Aorta (tissue), 5 donors: ENCODE data around the gene SPG11. TPM values are rescaled to one million over a fixed set of nuclear protein-coding genes. Genes with fewer than 3 reads are reported as not detected.
"Not testable (repeated sequence)": the region's sequence is repeated elsewhere in the genome, so short reads cannot be mapped to it uniquely, and the experiment has no call there.

ENCODE experiments used
- ATAC-seq: fragments of 200-7000 bp; cut with Tn5 transposase; one replicate; pipeline ENCODE4 v1.9.1; 2022; ENCODE audit warnings: moderate library complexity; ENCODE audit not compliant: low FRiP score
- DNase-seq, 2 donors: peaks; one replicate each; pipeline ENCODE4 v3.0.0-alpha.2; 2020
- H3K27ac ChIP-seq, 2 donors: one replicate each; pipeline ENCODE4 v1.5.1; 2013; ENCODE audit warnings: low read length in 2 of 2, mild to moderate bottlenecking in 2 of 2, moderate library complexity in 2 of 2, control low read depth in 1 of 2, inconsistent platforms in 1 of 2, low read depth in 1 of 2
- H3K27me3 ChIP-seq, 2 donors: one replicate each; pipeline ENCODE4 v1.6.1; 2013; ENCODE audit warnings: control low read depth in 1 of 2, low read length in 1 of 2, mild to moderate bottlenecking in 1 of 2, moderate library complexity in 1 of 2; ENCODE audit not compliant: insufficient read depth in 2 of 2, control insufficient read depth in 1 of 2
- H3K36me3 ChIP-seq, 2 donors: one replicate each; pipeline ENCODE4 v1.6.1; 2013; ENCODE audit warnings: control low read depth in 1 of 2, low read length in 1 of 2, mild to moderate bottlenecking in 1 of 2; ENCODE audit not compliant: insufficient read depth in 2 of 2, control insufficient read depth in 1 of 2
- H3K4me1 ChIP-seq, 2 donors: one replicate each; pipeline ENCODE4 v1.6.1; 2013; ENCODE audit warnings: low read length in 2 of 2, control low read depth in 1 of 2, mild to moderate bottlenecking in 1 of 2, moderate library complexity in 1 of 2; ENCODE audit not compliant: insufficient read depth in 2 of 2, control insufficient read depth in 1 of 2
- H3K4me3 ChIP-seq, 2 donors: one replicate each; pipeline ENCODE4 v1.5.1; 2013; ENCODE audit warnings: low read length in 2 of 2, control low read depth in 1 of 2, mild to moderate bottlenecking in 1 of 2
- H3K9me3 ChIP-seq: one replicate; pipeline ENCODE4 v1.6.1; 2013; ENCODE audit warnings: mild to moderate bottlenecking, low read length; ENCODE audit not compliant: control insufficient read depth
- WGBS, 2 donors: extraction: QIAGEN DNeasy Blood & Tissue Kit; methylation state at CpG; one replicate each; pipeline ENCODE4 v1.1.7; 2013; 5-methylcytosine and 5-hydroxymethylcytosine counted together
- intact Hi-C, 2 donors: fragments of 100-400 bp; cut with DNase I; formaldehyde crosslinking; loops; one replicate each; pipeline versions ENCODE4 v1.14.2 to v1.15.0; 2022
- polyA plus RNA-seq, 2 donors: library from polyadenylated mRNA; stranded (reverse); fragments of 200-250 nt; gene quantifications; one replicate each; pipeline ENCODE4 v1.2.3, GENCODE V29; 2013
- total RNA-seq, 2 donors: library from RNA; stranded (reverse); fragmentation: NEBNext Ultra II Directional; extraction: Animal tissue kit (Norgen Biotek cat#: 25700); gene quantifications; one replicate each; pipeline ENCODE4 v1.2.1, GENCODE V29; 2021
- donor health status: healthy with polysubstance abuse.
- donor health status: Bipolar disorder and iron deficiency.
- donor health status: DM: no; HTN: no; CAD: no.
- donor health status: DM: no; HTN: no; CAD: no.
- donor health status: DM: yes; HTN: yes; CAD: no.

The SPG11 gene
- total and polyA plus RNA-seq, 4 donors, result 8.3 to 96.3 (median 43.5) TPM

- H3K27me3 ChIP-seq, intact Hi-C loops, H3K9me3 ChIP-seq, DNase-seq, H3K36me3 ChIP-seq, H3K4me3 ChIP-seq, ATAC-seq, H3K27ac ChIP-seq, H3K4me1 ChIP-seq: not testable (repeated sequence)
- WGBS, 2 donors, result 35 to 45% methylated on average over 1 of the region's 1 CpG
These were observed 26.8 kb upstream of the SPG11 start for GRCh38 chr15:44690245-44690644.

DNA sequence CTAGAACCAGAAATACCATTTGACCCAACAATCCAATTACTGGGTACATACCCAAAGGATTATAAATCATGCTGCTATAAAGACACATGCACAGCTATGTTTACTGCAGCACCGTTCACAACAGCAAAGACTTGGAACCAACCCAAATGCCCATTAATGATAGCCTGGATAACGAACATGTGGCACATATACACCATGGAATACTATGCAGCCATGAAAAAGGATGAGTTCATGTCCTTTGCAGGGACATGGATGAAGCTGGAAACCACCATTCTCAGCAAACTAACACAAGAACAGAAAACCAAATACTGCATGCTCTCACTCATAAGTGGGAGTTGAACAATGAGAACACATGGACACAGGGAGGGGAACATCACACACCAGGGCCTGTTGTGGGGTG is 25.9 kb upstream of the SPG11 start:
- H3K4me1 ChIP-seq, DNase-seq, H3K9me3 ChIP-seq, H3K4me3 ChIP-seq, H3K27ac ChIP-seq, H3K36me3 ChIP-seq, H3K27me3 ChIP-seq, ATAC-seq, intact Hi-C loops: not testable (repeated sequence)
- WGBS, 2 donors, result 80% methylated on average over 2 of the region's 2 CpGs

- H3K4me1 ChIP-seq, H3K9me3 ChIP-seq, H3K36me3 ChIP-seq, intact Hi-C loops, ATAC-seq, H3K27me3 ChIP-seq, H3K27ac ChIP-seq, H3K4me3 ChIP-seq: not testable (repeated sequence)
- DNase-seq, result peak in 1 of 2 donors; percentile 74
- 36 to 42% methylated on average over 8 of the region's 8 CpGs for WGBS, 2 donors
These were observed 19.6 kb upstream of the SPG11 start for GRCh38 chr15:44682809-44683682.

DNA sequence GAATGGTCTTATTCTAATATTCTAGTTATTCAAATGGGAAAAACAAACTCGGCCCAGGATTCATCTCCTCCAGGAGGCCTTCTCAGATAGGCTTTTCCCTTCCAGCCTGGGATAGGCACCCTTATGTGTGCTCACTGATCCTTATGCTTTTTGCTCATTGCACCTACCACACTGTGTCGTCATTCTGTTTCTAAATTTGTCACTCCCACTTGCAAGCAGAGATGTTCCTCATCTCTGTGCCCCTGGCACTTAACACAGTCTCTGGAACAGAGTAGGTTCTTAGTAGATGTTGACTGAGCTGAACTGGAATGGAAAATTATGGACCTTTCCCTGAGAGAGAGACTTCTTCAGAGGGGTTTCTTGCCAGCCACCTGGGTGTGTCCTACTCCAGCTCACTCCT is 18.7 kb upstream of the SPG11 start:
- no peak overlapping the region for H3K4me3 ChIP-seq
- no peak for DNase-seq
- no peaks in the 10 kb centered on the region for H3K9me3 ChIP-seq
- no peaks in the 10 kb centered on the region for H3K4me1 ChIP-seq
- intact Hi-C loops, result no loop called here
- no peak overlapping the region for H3K27ac ChIP-seq
- WGBS, 2 donors, result 66 to 78% methylated on average over 2 of the region's 2 CpGs
- H3K36me3 ChIP-seq, result no peaks in the 10 kb centered on the region
- no peak for ATAC-seq
- H3K27me3 ChIP-seq, result no peaks in the 10 kb centered on the region

DNA sequence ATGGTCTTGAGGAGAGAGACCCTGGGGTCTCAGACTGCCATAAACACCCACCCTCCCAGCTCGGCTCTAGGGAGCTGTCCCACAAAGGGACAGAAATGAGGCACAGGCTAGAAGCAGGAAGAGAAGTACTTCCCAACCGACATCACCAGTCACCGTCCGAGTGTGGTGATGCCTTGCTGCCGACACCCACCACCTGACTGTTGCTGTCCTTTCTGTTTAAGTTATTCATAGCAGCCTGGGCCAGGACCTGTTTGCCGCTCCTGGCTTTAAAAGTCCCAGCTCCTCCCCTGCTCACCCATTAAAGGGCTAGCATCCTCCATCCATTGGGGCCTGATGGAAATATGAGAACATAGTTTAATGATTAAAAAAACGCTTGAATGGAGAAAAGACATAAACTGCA is 13.2 kb upstream of the SPG11 start:
- intact Hi-C loops, result no loop called here
- H3K9me3 ChIP-seq, result no peaks in the 10 kb centered on the region
- H3K27ac ChIP-seq, result no peak overlapping the region
- ATAC-seq (no peak), DNase-seq (no peak)
- WGBS, 2 donors, result 62 to 66% methylated on average over 7 of the region's 7 CpGs
- no peaks in the 10 kb centered on the region for H3K4me1 ChIP-seq
- H3K4me3 ChIP-seq, result no peak overlapping the region
- H3K36me3 ChIP-seq, result no peaks in the 10 kb centered on the region
- no peaks in the 10 kb centered on the region for H3K27me3 ChIP-seq

- no peak overlapping the region for H3K4me3 ChIP-seq
- no peaks in the 10 kb centered on the region for H3K9me3 ChIP-seq
- no peaks in the 10 kb centered on the region for H3K4me1 ChIP-seq
- no peaks in the 10 kb centered on the region for H3K27me3 ChIP-seq
- DNase-seq (no peak), ATAC-seq (no peak)
- intact Hi-C loops, result no loop called here
- WGBS, 2 donors, result 77 to 82% methylated on average over 5 of the region's 5 CpGs
- H3K36me3 ChIP-seq, result no peaks in the 10 kb centered on the region
- H3K27ac ChIP-seq, result no peak overlapping the region
These were observed 12.4 kb upstream of the SPG11 start for GRCh38 chr15:44675911-44676310.

GRCh38 chr15:44673639-44674038 is 10.2 kb upstream of the SPG11 start:
- intact Hi-C loops, result no loop called here
- Histone ChIP-seq H3K36me3 (no peaks in the 10 kb centered on the region), H3K9me3 (no peaks in the 10 kb centered on the region), H3K27me3 (no peaks in the 10 kb centered on the region), H3K4me3 (no peak overlapping the region), H3K4me1 (no peaks in the 10 kb centered on the region), H3K27ac (no peak overlapping the region)
- DNase-seq, result no peak
- 89 to 91% methylated on average over 2 of the region's 2 CpGs for WGBS, 2 donors
- no peak for ATAC-seq

DNA sequence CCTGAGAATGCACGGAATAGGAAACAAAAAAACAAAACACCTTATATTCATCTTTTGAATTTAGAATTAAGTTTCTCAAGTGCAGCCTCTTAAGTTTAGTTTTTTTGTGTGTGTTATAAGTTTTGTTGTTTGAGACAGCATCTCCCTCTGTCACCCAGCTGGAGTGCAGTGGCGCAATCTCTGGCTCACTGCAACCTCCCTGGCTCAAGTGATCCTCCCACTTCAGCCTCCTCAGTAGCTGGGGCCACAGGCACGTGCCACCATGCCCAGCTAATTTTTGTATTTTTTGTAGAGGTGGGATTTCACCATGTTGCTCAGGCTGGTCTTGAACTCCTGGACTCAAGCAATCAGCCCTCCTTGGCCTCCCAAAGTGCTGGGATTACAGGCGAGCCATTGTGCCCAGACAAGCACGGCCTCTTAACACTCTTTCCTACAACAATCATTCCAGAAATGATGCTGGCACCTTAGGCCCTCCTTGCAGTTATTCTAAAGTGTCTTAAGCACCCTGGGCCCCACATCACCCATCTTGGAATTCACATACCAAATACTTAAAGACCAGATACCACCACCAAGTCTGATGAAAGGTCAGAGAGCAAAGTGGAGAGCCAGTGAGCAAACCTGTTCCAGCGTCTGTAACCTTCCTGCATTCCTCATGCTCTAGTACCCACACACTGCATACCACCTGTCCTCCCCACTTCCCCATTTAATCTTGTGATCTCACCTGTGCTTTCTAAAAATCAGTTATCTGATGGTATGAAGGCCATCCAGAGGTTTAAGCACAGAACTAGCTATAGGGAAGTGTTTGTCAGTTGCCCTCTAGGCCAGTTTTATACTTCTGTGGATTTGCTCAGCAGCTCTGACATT is 6.9 kb upstream of the SPG11 start:
- ATAC-seq, result no peak
- 77 to 83% methylated on average over 6 of the region's 6 CpGs for WGBS, 2 donors
- no peak overlapping the region for H3K27ac ChIP-seq
- H3K27me3 ChIP-seq, result no peaks in the 10 kb centered on the region
- intact Hi-C loops, result no loop called here
- no peak for DNase-seq
- H3K9me3 ChIP-seq, result no peaks in the 10 kb centered on the region
- H3K4me1 ChIP-seq, result no peaks in the 10 kb centered on the region
- no peak overlapping the region for H3K4me3 ChIP-seq
- no peaks in the 10 kb centered on the region for H3K36me3 ChIP-seq
